Measurements from ENCODE around the gene BEX4.

DNA sequence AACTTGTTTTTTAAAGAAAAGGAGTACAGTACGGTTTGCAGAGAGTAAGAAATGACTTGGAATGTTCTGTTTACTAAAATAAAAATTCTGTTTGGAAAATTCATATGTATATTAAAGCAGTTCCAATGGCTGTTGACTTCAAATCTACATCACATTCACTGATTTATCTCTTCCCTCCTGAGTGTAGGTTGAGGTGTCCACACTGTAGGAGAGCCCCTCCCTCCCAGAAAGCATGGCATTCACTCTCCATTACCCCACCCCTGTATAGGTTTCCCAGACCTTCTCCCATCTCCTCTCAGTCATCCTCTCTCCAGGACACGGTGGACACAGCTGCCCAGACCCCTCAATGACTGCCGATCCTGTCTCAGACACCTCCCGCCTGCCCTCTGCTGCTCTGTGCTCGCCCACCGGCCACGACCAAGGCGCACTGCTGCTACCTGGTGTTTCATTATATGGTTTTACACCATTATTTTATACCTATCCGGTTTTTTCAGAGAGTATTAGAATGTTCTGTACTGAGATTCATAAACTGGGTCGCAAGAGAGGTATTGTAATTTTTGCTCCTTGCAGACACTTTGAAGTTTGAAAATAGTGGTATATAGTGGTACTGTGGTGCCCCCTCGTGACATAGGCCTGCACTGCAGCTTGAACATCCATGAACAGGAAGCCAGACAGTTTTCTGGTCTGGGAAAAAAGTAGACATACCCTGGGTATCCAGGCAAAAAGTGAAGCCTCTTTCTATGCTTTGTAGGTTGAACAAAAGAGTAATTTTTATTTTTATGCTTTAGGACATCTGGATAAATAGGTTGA is 38.8 kb upstream of the BEX4 start:
- TF ChIP-seq, protein P1, sequence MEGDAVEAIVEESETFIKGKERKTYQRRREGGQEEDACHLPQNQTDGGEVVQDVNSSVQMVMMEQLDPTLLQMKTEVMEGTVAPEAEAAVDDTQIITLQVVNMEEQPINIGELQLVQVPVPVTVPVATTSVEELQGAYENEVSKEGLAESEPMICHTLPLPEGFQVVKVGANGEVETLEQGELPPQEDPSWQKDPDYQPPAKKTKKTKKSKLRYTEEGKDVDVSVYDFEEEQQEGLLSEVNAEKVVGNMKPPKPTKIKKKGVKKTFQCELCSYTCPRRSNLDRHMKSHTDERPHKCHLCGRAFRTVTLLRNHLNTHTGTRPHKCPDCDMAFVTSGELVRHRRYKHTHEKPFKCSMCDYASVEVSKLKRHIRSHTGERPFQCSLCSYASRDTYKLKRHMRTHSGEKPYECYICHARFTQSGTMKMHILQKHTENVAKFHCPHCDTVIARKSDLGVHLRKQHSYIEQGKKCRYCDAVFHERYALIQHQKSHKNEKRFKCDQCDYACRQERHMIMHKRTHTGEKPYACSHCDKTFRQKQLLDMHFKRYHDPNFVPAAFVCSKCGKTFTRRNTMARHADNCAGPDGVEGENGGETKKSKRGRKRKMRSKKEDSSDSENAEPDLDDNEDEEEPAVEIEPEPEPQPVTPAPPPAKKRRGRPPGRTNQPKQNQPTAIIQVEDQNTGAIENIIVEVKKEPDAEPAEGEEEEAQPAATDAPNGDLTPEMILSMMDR (IDR thresholded peaks at IDR 0.05): peak; percentile 80
- TF ChIP-seq EZH2phosphoT487 (IDR thresholded peaks at IDR 0.05) (no peak), EZH2 (IDR thresholded peaks at IDR 0.05) (no peak)

Measured in neural progenitor cell (in vitro differentiated cells).